Fibroblast of lung (primary cell): ENCODE data around the gene BCKDHB.

Experiments
- CTCF ChIP-seq, 2 donors: IDR thresholded peaks in 1 of 2; conservative IDR thresholded peaks in 1 of 2; 1 replicate in 1 of 2; 2 replicates in 1 of 2; pipeline ENCODE4 v1.5.1; 2011 to 2012; ENCODE audit warnings: low read length in 2 of 2, control low read depth in 1 of 2, inconsistent platforms in 1 of 2, low read depth in 1 of 2, mild to moderate bottlenecking in 1 of 2
- EZH2 ChIP-seq: IDR thresholded peaks from 2 replicates; pipeline ENCODE4 v1.5.1; 2012; ENCODE audit warnings: low read length, control low read depth, mild to moderate bottlenecking; ENCODE audit errors: missing control alignments

GRCh38 chr6:80173411-80173810, 66.9 kb downstream of the BCKDHB start:
- no peak for TF ChIP-seq CTCF (conservative IDR thresholded peaks at IDR 0.05 in 1 of 2, IDR thresholded peaks at IDR 0.05 in 1 of 2; ENCODE audit: low read depth in 1 of 2, low read length in 2 of 2)
- no peak for TF ChIP-seq EZH2
